ENCODE results near the gene PIGQ. TPM values are rescaled to one million over a fixed set of nuclear protein-coding genes. Genes with fewer than 3 reads are reported as not detected.

PIGQ gene
- total and polyA plus RNA-seq, 2 of the 13 experiments (the other 11 are each of a cell fraction or from before 2014, with no cell fraction given) = 7.7 to 19.7 TPM

- in situ Hi-C loops (cut with HindIII; ENCODE audit: extremely low pct_ligation_motif_present, low pct_unique_long_range_greater_than_20kb) = no loop called here
- Histone ChIP-seq H3K36me3 (replicated peaks in 1 of 2; ENCODE audit: control insufficient read depth in 1 of 2, insufficient read depth in 2 of 2, low read length in 2 of 2) (peaks cover 5 to 8% of the 10 kb centered on the region in 2 experiments; a peak in 2 of 5 replicates), H3K4me2 (ENCODE audit: low read depth, low read length) (no peak overlapping the region), H3K79me2 (ENCODE audit: insufficient read depth, low read length) (peaks cover 23% of the 10 kb centered on the region), H3K4me3 (replicated peaks in 1 of 3; ENCODE audit: insufficient read depth in 1 of 3, low read depth in 2 of 3, low read length in 3 of 3) (no peak overlapping the region), H4K20me1 (ENCODE audit: insufficient read depth, low read length) (no peaks in the 10 kb centered on the region), H3K4me1 (ENCODE audit: insufficient read depth, low read length) (peaks cover 21% of the 10 kb centered on the region), H3K27ac (ENCODE audit: extremely low read length, insufficient read depth, low read length) (no peak overlapping the region), H3K9me3 (ENCODE audit: low read length) (no peaks in the 10 kb centered on the region), H2AFZ (ENCODE audit: low read length) (no peak overlapping the region), H3K9ac (ENCODE audit: insufficient read depth, low read depth, low read length) (no peak overlapping the region), H3K27me3 (ENCODE audit: control insufficient read depth in 1 of 2, insufficient read depth in 2 of 2, low read length in 2 of 2) (no peaks in the 10 kb centered on the region)
- intact Hi-C loops (cut with micrococcal nuclease; ENCODE audit: unreplicated experiment) = no loop called here
- 93% methylated on average over 31 of the region's 60 CpGs for WGBS (ENCODE audit: low lambda C conversion rate)
- ChIA-PET POLR2A (interaction anchor here (1.5 kb wide), 1 partner anchor 13 kb away, joined by 5 read pairs; no protein-coding TSS in a partner anchor), CTCF (ENCODE audit: low intra/inter-chr PET ratio, low total read pairs) (interaction anchor here (1.1 kb wide), 1 partner anchor 64 kb away, joined by 3 read pairs; no protein-coding TSS in a partner anchor)
- DNase-seq (ENCODE audit: low spot score) (no peak), ATAC-seq (peak; percentile 3; the same call in 1 of the 3 replicates), FAIRE-seq (no peak)
- no TSS peak for BruUV-seq (replicated peaks)
- TF ChIP-seq ZBTB33 (CRISPR knock-in tag; IDR thresholded peaks at IDR 0.05) (peak; percentile 92), UBTF (CRISPR knock-in tag; IDR thresholded peaks at IDR 0.05) (no peak), KLF11 (CRISPR knock-in tag; IDR thresholded peaks at IDR 0.05) (no peak), ZNF639 (CRISPR knock-in tag; conservative IDR thresholded peaks at IDR 0.05) (no peak), PBX3 (CRISPR knock-in tag; IDR thresholded peaks at IDR 0.05; ENCODE audit: borderline replicate concordance) (no peak), ZNF263 (CRISPR knock-in tag; IDR thresholded peaks at IDR 0.05) (peak; percentile 92), GTF2F1 (IDR thresholded peaks at IDR 0.05; ENCODE audit: low read length) (no peak), HOXA3 (CRISPR knock-in tag; IDR thresholded peaks at IDR 0.05) (0 out of 2 replicates have a peak, but pooled peaks have one; percentile 33), ZEB1 (IDR thresholded peaks at IDR 0.05; ENCODE audit: insufficient replicate concordance, low read depth) (no peak), NCOA2 (CRISPR knock-in tag; IDR thresholded peaks at IDR 0.05) (no peak), GABPB1 (CRISPR knock-in tag; IDR thresholded peaks at IDR 0.05) (peak; percentile 31; the same call in 1 of the 2 replicates), ZBTB38 (CRISPR knock-in tag; IDR thresholded peaks at IDR 0.05) (peak; percentile 70; the same call in 1 of the 2 replicates), ZNF260 (CRISPR knock-in tag; IDR thresholded peaks at IDR 0.05; ENCODE audit: borderline replicate concordance, low read depth) (no peak), ZNF709 (CRISPR knock-in tag; IDR thresholded peaks at IDR 0.05) (no peak), ZNF747 (CRISPR knock-in tag; IDR thresholded peaks at IDR 0.05; ENCODE audit: borderline replicate concordance) (no peak), HNRNPK (IDR thresholded peaks at IDR 0.05; ENCODE audit: low read depth, low read length, poor library complexity, severe bottlenecking) (peak; percentile 10)
Measured at GRCh38 chr16:546909-547770, 22.6 kb upstream of the PIGQ start.

Measured in HepG2 (cell line).